Hepatocyte (in vitro differentiated cells): ENCODE results near the gene NCLN.

Experiments used
- CTCF ChIP-seq: fragments of 200-600 bp; sonication (generic); IDR thresholded peaks from 2 replicates; pipeline ENCODE4 v1.5.1; 2016; ENCODE audit warnings: antibody characterized with exemption, mild to moderate bottlenecking; ENCODE audit not compliant: poor library complexity
- EZH2 ChIP-seq: fragments of 200-600 bp; sonication (generic); IDR thresholded peaks from 2 replicates; pipeline ENCODE4 v1.6.1; 2016; ENCODE audit warnings: antibody characterized with exemption, mild to moderate bottlenecking, borderline replicate concordance
- EZH2phosphoT487 ChIP-seq: fragments of 200-600 bp; sonication (generic); IDR thresholded peaks from one replicate; pipeline ENCODE4 v1.6.1; 2018; ENCODE audit warnings: antibody characterized with exemption, mild to moderate bottlenecking, low read depth, moderate library complexity; ENCODE audit not compliant: unreplicated experiment, severe bottlenecking

DNA sequence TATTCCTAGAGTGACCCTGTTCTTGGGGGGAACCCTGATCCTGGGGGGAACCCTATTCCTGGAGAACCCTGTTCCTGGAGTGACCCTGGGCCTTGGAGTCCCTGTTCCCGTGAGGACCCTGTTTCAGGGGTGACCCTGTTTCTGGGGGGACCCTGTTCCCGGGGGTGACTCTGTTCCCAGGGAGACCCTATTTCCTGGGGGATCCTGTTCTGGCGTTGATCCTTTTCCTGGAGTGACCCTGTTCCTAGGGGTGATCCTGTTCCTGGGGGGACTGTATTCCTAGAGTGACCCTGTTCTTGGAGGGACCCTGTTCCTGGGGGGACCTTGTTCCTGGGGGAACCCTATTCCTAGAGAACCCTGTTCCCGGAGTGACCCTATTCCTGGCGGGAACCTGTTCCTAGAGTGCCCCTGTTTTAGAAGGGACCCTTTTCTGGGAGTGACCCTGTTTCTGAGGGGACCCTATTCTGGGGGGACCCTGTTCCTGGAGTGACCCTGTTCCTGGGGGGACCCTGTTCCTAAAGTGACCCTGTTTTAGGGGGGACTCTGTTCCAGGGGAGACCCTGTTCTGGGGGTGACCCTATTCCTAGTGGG is 34.9 kb upstream of the NCLN start:
- no peak for TF ChIP-seq CTCF
- no peak for TF ChIP-seq EZH2
- no peak for TF ChIP-seq EZH2phosphoT487
